ENCODE measurements around the gene PHETA2.

The PHETA2 gene, protein sequence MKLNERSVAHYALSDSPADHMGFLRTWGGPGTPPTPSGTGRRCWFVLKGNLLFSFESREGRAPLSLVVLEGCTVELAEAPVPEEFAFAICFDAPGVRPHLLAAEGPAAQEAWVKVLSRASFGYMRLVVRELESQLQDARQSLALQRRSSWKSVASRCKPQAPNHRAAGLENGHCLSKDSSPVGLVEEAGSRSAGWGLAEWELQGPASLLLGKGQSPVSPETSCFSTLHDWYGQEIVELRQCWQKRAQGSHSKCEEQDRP
- total RNA-seq: 0.86 to 1.7 (median 1.4) reads per million in 3 donors

DNA sequence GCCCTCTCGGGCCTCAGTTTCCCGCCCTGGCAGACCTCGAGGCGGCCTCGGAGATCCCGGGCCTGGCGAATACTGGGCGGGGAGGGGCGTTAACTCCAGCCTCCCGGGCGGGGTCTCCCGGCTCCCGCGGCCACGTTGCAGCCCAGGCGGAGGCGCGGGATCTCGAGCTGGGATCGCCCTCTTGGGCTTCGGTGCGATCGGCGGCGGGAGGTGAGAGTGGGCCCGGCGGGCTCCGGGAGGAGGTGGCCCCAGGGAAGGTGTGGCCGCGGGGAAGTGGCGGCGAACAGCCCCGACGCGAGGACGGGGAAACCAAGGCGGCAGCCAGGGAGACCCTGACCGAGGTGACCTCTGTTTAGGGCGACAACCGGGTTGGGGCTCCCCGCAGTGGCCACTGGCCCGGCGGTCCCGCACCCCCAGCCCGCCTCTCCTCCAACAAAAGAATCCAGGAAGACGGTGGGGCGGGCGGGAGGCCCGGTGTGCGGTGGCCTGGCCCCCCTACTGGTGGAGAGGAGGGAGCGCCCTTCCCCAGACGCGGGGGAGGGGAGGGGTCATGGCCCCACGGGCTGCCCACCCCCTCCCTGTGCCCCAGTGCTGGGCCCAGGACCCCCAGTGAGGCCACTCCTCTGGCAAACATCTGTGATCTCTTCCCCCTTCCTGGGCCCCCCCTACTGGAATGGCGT is at the start of gene PHETA2:
PHETA2 (plus strand) TSS at position 117 of the 680 bp plus-strand sequence. CDS start 3,046 bp downstream, outside the sequence.
- Histone ChIP-seq H3K4me1 (ENCODE audit: control insufficient read depth, insufficient read depth, low read length, poor library complexity, severe bottlenecking) (peaks cover 36% of the 10 kb centered on the region), H3K9me3 (ENCODE audit: control insufficient read depth, low read length) (no peaks in the 10 kb centered on the region), H3K27me3 (replicated peaks; ENCODE audit: control insufficient read depth, insufficient read depth, low read length, poor library complexity, severe bottlenecking) (no peaks in the 10 kb centered on the region), H3K36me3 (ENCODE audit: control insufficient read depth, insufficient read depth, low read length) (no peaks in the 10 kb centered on the region), H3K4me3 (ENCODE audit: insufficient read depth, low read depth, low read length, poor library complexity, severe bottlenecking) (peak within 1 kb of the TSS; percentile 59), H3K27ac (ENCODE audit: insufficient read depth, low read length, poor library complexity, severe bottlenecking) (peak within 1 kb of the TSS; percentile 47)
- peak in 1 of 3 donors; percentile 44 for DNase-seq

DNA sequence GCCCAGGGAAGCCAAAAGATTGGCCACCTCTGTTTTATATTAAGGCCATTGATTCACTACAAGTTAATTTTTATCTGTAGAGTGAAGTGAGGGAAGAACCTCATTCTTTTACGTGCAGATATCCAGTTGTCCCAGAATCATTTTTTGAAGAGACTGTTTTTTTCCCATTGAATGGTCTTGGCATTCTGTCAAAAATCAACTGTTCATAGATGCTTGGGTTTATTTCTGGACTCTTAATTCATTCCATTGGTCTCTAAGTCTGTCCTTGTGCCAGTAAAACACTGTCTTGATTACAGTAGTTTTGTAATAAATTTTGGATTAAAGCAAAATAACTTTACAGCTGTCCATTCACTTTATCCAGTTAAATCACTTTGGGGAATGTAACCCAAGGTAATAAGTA is 48.6 kb upstream of the PHETA2 start:
- DNase-seq: no peak
- Histone ChIP-seq H3K36me3 (ENCODE audit: control insufficient read depth, insufficient read depth, low read length) (no peaks in the 10 kb centered on the region), H3K27me3 (replicated peaks; ENCODE audit: control insufficient read depth, insufficient read depth, low read length, poor library complexity, severe bottlenecking) (no peaks in the 10 kb centered on the region), H3K4me1 (ENCODE audit: control insufficient read depth, insufficient read depth, low read length, poor library complexity, severe bottlenecking) (no peaks in the 10 kb centered on the region), H3K4me3 (ENCODE audit: insufficient read depth, low read depth, low read length, poor library complexity, severe bottlenecking) (no peak overlapping the region), H3K27ac (ENCODE audit: insufficient read depth, low read length, poor library complexity, severe bottlenecking) (no peak overlapping the region), H3K9me3 (ENCODE audit: control insufficient read depth, low read length) (no peaks in the 10 kb centered on the region)

DNA sequence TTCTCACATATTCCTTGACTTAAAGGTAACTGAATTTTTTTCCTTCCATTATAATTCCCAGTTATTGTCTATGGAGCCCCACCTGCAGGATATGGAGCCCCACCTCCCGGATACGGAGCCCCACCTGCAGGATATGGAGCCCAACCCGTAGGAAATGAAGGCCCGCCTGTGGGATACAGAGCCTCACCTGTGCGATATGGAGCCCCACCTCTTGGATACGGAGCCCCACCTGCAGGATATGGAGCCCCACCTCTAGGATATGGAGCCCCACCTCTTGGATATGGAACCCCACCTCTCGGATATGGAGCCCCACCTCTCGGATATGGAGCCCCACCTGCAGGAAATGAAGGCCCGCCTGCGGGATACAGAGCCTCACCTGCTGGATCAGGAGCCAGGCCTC is 47.3 kb upstream of the PHETA2 start:
- no peaks in the 10 kb centered on the region for H3K4me1 ChIP-seq (ENCODE audit: control insufficient read depth, insufficient read depth, low read length, poor library complexity, severe bottlenecking)

DNA sequence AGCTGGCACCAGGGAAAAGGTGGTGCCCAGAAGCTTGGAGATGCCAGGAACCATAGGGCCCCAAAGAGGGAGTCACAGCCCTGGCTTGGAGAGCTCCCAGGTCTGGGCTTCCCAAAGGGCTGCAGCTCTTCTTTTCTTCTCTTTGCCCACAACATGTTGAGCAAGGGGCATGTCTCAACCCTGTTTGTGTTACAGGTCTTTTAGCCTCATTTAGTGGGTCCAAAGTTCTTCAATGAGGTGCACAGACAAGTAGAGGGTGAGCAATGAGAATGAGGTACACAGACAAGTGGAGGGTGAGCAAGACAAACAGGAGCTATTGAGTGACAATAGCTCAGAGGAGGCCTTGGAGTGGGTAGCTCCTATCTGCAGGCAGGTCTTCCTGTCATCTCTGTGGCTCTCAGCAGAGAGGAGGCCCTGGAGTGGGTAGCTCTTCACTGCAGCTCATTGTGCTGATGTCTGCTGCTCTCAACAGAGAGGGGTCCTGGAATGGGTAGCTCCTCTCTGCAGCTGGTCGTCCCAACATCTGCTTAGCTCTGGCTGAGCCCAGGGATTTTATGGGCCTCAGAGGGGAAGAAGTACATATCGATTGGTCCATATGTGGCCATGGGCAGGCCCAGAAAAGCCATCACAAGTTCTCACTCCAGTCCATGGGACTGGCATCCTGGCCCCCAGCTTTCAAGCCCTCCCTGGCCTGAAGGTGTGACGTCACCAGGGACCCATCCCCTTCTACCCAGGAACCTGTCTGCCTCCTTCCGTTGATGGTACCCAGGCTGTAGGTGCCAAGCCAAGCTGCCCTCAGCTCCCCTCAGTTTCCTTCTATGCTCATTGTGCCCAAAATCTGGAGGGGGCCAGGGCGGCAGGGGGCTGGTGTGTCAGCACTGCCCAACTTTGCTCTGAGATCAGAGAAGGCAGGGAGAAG is 40.5 kb upstream of the PHETA2 start:
- no peaks in the 10 kb centered on the region for H3K4me1 ChIP-seq (ENCODE audit: control insufficient read depth, insufficient read depth, low read length, poor library complexity, severe bottlenecking)
- H3K36me3 ChIP-seq (ENCODE audit: control insufficient read depth, insufficient read depth, low read length): no peaks in the 10 kb centered on the region
- no peak for DNase-seq
- H3K27ac ChIP-seq (ENCODE audit: insufficient read depth, low read length, poor library complexity, severe bottlenecking): no peak overlapping the region
- H3K4me3 ChIP-seq (ENCODE audit: insufficient read depth, low read depth, low read length, poor library complexity, severe bottlenecking): no peak overlapping the region
- H3K27me3 ChIP-seq (replicated peaks; ENCODE audit: control insufficient read depth, insufficient read depth, low read length, poor library complexity, severe bottlenecking): no peaks in the 10 kb centered on the region
- no peaks in the 10 kb centered on the region for H3K9me3 ChIP-seq (ENCODE audit: control insufficient read depth, low read length)

More for the DNA sequence above, 47.3 kb upstream of the PHETA2 start:
- Histone ChIP-seq H3K27ac (ENCODE audit: insufficient read depth, low read length, poor library complexity, severe bottlenecking) (no peak overlapping the region), H3K36me3 (ENCODE audit: control insufficient read depth, insufficient read depth, low read length) (no peaks in the 10 kb centered on the region), H3K9me3 (ENCODE audit: control insufficient read depth, low read length) (no peaks in the 10 kb centered on the region), H3K4me3 (ENCODE audit: insufficient read depth, low read depth, low read length, poor library complexity, severe bottlenecking) (no peak overlapping the region), H3K27me3 (replicated peaks; ENCODE audit: control insufficient read depth, insufficient read depth, low read length, poor library complexity, severe bottlenecking) (no peaks in the 10 kb centered on the region)
- no peak for DNase-seq

DNA sequence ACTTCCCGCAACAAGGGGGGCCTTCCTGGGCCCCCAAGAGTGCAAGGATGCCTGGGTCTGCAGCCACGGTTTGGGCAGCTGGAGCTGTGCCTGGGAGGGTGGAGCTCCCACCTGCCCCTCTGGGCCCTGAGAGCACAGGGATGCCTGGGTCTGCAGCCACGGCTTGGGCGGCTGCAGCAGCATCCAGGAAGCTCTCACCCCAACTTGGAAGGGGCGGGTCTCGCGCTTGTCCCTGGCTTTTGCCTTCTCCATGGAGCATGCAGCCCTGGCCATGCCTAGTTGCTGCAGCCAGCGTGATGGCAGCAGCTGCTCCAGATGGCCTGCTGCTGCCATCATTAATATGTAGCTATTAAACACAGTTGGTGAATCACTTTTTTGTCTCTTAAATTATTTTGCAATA is 38.8 kb upstream of the PHETA2 start:
- no peak for DNase-seq
- H3K4me1 ChIP-seq (ENCODE audit: control insufficient read depth, insufficient read depth, low read length, poor library complexity, severe bottlenecking): no peaks in the 10 kb centered on the region
- H3K36me3 ChIP-seq (ENCODE audit: control insufficient read depth, insufficient read depth, low read length): no peaks in the 10 kb centered on the region
- H3K27ac ChIP-seq (ENCODE audit: insufficient read depth, low read length, poor library complexity, severe bottlenecking): no peak overlapping the region
- H3K27me3 ChIP-seq (replicated peaks; ENCODE audit: control insufficient read depth, insufficient read depth, low read length, poor library complexity, severe bottlenecking): no peaks in the 10 kb centered on the region
- H3K4me3 ChIP-seq (ENCODE audit: insufficient read depth, low read depth, low read length, poor library complexity, severe bottlenecking): no peak overlapping the region
- no peaks in the 10 kb centered on the region for H3K9me3 ChIP-seq (ENCODE audit: control insufficient read depth, low read length)

DNA sequence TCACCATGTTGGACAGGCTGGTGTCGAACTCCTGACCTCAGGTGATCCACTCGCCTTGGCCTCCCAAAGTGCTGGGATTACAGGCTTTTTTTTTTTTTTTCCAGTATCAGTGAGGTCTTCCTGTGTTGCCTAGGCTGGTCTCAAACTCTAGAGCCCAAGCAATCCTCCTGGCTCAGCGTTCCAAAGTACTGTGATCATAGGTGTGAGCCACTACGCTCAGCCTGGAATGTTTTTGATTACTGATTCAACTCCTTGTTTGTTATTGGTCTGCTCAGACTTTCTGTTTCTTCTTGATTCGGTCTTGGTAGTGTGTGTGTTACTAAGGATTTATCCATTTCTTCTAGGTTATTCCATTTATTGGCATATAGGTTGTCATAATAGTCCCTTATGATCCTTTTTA is 34.8 kb upstream of the PHETA2 start:
- no peaks in the 10 kb centered on the region for H3K36me3 ChIP-seq (ENCODE audit: control insufficient read depth, insufficient read depth, low read length)
- no peak overlapping the region for H3K4me3 ChIP-seq (ENCODE audit: insufficient read depth, low read depth, low read length, poor library complexity, severe bottlenecking)
- H3K27me3 ChIP-seq (replicated peaks; ENCODE audit: control insufficient read depth, insufficient read depth, low read length, poor library complexity, severe bottlenecking): no peaks in the 10 kb centered on the region
- no peak overlapping the region for H3K27ac ChIP-seq (ENCODE audit: insufficient read depth, low read length, poor library complexity, severe bottlenecking)
- no peak for DNase-seq
- H3K9me3 ChIP-seq (ENCODE audit: control insufficient read depth, low read length): no peaks in the 10 kb centered on the region
- H3K4me1 ChIP-seq (ENCODE audit: control insufficient read depth, insufficient read depth, low read length, poor library complexity, severe bottlenecking): no peaks in the 10 kb centered on the region

DNA sequence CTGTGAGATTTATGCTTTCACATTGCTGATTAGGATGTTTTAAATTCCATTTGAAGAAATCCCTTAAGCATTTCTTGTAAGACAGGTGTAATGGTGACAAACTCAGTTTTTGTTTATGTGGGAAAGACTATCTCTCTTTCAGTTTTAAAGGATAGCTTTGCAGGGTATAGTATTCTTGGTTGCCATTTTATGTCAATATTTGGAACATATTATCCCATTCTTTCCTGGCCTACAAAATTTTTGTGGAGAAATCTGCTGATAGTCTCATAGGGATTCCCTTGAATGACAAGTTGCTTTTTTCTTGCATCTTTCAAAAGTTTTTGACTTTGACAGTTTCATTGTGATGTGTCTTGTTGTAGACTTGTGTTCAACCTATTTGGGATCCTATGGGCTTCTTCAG is 32.3 kb upstream of the PHETA2 start:
- Histone ChIP-seq H3K4me1 (ENCODE audit: control insufficient read depth, insufficient read depth, low read length, poor library complexity, severe bottlenecking) (no peaks in the 10 kb centered on the region), H3K27ac (ENCODE audit: insufficient read depth, low read length, poor library complexity, severe bottlenecking) (no peak overlapping the region), H3K9me3 (ENCODE audit: control insufficient read depth, low read length) (no peaks in the 10 kb centered on the region), H3K27me3 (replicated peaks; ENCODE audit: control insufficient read depth, insufficient read depth, low read length, poor library complexity, severe bottlenecking) (no peaks in the 10 kb centered on the region), H3K4me3 (ENCODE audit: insufficient read depth, low read depth, low read length, poor library complexity, severe bottlenecking) (no peak overlapping the region), H3K36me3 (ENCODE audit: control insufficient read depth, insufficient read depth, low read length) (no peaks in the 10 kb centered on the region)
- no peak for DNase-seq

DNA sequence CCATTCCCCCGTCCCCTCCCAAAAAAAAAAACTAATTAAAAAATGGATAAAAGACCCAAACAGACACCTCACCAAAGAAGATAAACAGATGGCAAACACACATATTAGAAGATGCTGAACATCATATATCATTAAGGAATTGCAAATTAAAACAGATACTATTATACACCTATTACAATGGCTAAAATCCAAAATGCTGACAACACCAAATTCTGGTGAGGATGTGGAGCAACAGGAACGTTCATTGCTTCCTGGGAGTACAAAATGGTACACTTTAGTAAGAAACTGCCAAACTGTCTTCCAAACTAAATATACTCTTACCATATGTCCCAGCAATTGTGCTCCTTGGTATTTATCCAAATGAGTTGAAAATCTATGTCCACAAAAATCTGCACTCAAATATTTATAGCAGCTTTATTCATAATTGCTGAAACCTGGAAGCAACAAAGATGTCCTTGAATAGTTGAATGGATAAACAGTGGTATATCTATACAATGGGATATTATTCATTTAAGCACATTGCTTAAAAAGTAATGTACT is 23.3 kb upstream of the PHETA2 start:
- Histone ChIP-seq H3K27ac (ENCODE audit: insufficient read depth, low read length, poor library complexity, severe bottlenecking) (no peak overlapping the region), H3K27me3 (replicated peaks; ENCODE audit: control insufficient read depth, insufficient read depth, low read length, poor library complexity, severe bottlenecking) (no peaks in the 10 kb centered on the region), H3K4me1 (ENCODE audit: control insufficient read depth, insufficient read depth, low read length, poor library complexity, severe bottlenecking) (no peaks in the 10 kb centered on the region), H3K4me3 (ENCODE audit: insufficient read depth, low read depth, low read length, poor library complexity, severe bottlenecking) (no peak overlapping the region), H3K36me3 (ENCODE audit: control insufficient read depth, insufficient read depth, low read length) (no peaks in the 10 kb centered on the region), H3K9me3 (ENCODE audit: control insufficient read depth, low read length) (no peaks in the 10 kb centered on the region)
- no peak for DNase-seq

DNA sequence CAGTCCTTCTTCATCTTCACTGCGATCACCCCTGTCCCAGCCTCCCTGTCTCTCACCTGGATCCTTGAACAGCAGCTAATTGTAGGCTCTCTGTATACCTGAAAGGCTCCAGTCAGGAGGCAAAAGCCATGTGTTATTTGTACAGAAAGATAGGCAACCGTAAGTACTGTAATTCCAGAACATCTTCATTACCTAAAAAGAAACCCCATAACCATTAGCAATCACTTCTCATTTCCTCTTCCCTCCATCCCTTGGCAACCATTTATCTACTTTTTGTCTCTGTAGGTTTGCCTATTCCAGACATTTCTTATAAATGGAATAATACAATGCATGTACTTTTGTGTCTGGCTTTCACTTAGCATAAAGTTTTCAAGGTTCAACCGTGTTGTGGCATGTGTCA is 21.3 kb upstream of the PHETA2 start:
- no peak for DNase-seq
- H3K27ac ChIP-seq (ENCODE audit: insufficient read depth, low read length, poor library complexity, severe bottlenecking): no peak overlapping the region
- no peaks in the 10 kb centered on the region for H3K27me3 ChIP-seq (replicated peaks; ENCODE audit: control insufficient read depth, insufficient read depth, low read length, poor library complexity, severe bottlenecking)
- H3K4me3 ChIP-seq (ENCODE audit: insufficient read depth, low read depth, low read length, poor library complexity, severe bottlenecking): no peak overlapping the region
- H3K9me3 ChIP-seq (ENCODE audit: control insufficient read depth, low read length): peaks cover 9% of the 10 kb centered on the region
- H3K4me1 ChIP-seq (ENCODE audit: control insufficient read depth, insufficient read depth, low read length, poor library complexity, severe bottlenecking): no peaks in the 10 kb centered on the region
- H3K36me3 ChIP-seq (ENCODE audit: control insufficient read depth, insufficient read depth, low read length): no peaks in the 10 kb centered on the region
